GM18907 (cell line): Measurements from ENCODE around the gene AKAP6.
"Not testable (repeated sequence)": the region's sequence is repeated elsewhere in the genome, so short reads cannot be mapped to it uniquely, and the experiment has no call there.

Experiments
- ATAC-seq: cut with Tn5 transposase; IDR thresholded peaks from one replicate; pipeline ENCODE4 v1.9.1; 2021; ENCODE audit warnings: mild to moderate bottlenecking, moderate library complexity; ENCODE audit not compliant: unreplicated experiment

Gene AKAP6

GRCh38 chr14:32367516-32367915, 38.4 kb downstream of the AKAP6 start:
- ATAC-seq, result no peak

DNA sequence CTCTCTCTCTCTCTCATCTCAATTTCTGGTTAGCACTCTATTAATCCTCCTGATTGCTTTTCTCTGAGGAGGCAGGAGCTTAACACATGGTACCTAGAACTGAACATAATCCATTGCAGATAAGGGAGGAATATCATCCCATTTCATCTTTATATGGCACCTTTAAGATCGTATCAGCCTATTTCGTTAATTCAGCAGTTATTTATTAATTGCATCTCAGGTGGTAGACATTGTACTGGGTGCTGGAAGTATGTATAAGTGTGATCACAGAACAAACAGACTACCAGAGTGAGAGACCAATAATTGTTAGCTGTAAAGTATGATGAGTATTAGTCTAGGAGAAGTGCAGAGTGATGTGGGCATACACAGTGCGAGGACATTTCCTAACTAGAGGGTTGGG, 39.0 kb downstream of the AKAP6 start:
- no peak for ATAC-seq

DNA sequence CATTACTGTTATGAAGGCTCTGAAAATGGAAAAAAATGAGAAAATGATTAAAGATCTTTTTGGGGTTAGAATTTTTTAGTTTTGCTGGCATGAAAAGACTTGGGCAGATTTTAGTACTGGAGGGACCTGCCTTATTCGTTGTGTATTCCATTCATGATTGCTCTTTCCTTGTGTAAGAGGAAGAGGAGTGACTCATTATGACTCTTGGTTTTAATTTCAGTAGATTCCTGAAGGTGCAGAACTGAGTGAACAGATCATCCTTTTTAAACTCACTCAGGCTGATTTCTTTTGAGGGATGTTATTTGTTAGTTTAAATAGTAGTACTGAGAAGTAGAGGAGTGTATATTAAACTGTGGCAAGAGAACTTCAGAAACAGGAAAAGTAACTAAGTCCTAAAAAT, 41.6 kb downstream of the AKAP6 start:
- no peak for ATAC-seq

DNA sequence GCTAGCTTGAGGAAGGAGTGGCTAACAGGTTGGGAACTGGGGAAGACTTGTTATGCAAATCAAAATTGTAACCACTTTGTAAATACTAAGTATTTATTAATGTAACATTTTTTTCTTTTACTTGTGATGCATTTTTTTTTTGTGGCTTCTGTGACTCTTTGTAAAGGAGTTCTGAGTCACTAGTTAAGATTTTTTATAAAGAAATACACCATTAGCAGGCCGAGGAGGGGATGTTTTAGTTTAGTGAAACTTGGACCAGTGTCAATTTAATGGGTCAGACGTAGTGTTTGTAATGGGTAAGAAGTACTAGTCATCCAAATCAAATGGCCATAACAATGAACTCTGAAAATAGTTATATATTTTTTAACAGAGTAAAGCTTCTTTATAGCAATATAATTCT, 43.1 kb downstream of the AKAP6 start:
- ATAC-seq, result no peak

- not testable (repeated sequence) for ATAC-seq
Measured at GRCh38 chr14:32373174-32373573, 44.1 kb downstream of the AKAP6 start.

DNA sequence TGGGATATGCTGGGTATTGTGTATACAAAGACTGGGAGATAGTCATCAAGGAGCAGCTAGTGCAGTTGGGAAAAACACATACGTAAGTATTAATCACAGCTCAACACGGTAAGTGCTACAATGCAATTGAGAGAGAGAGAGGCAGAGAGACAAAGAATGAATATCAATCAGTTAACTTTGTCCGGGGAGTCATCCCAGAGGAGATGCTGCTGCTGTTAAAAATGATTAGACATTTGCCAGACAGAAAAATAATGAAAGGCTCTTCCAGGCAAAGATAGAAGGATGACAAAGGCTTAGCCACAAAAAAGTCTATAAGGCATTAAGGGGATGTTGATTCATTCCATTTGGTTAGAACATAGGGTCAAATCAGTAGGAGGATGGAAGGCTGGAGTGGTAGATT, 45.1 kb downstream of the AKAP6 start:
- ATAC-seq, result no peak

DNA sequence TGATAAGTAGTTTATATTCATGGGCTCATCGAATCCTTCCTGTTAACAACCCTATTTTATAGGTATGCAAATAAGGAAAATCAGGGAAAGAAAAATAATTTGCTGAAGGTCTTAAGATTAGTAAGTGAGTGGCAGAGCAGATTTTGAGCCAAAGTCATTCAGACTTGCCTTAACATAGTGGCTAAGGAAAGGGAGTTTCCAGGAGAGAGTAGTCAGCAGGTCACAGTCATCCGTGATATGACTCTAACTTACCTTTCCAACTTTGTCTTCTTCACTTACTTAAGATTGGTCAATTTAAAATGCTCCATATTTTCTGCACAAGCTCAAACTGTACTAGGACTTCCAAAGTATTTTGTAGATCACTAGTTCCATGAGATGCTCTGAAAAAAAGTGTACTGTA, 46.6 kb downstream of the AKAP6 start:
- no peak for ATAC-seq

DNA sequence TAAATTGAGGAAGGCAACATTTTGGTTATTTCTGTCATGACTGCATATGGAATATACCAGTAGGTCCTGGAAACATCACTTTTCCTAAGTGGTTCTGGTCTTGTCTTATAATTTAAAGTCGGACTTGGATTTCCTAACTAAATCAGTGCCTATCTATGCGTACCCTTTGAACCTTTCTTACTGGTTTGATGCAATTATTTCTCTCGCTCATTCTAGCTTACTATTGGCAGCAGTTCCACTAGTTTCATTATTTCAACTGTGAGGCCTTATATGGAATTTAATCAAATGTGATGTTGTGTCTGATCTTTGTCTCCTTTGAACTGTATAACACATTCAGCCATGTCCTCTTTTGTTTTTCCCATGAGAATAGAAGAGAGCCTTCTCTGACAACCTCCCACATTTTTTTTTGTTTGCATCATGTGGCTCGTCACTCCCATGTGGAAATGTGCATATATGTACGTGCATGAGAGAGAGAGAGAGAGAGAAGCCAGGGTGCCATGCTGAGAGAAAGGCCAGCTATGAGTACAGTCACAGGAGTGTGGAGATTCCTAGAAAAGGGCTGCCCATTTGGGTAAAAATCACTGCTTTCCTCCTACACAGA, 48.0 kb downstream of the AKAP6 start:
- no peak for ATAC-seq

DNA sequence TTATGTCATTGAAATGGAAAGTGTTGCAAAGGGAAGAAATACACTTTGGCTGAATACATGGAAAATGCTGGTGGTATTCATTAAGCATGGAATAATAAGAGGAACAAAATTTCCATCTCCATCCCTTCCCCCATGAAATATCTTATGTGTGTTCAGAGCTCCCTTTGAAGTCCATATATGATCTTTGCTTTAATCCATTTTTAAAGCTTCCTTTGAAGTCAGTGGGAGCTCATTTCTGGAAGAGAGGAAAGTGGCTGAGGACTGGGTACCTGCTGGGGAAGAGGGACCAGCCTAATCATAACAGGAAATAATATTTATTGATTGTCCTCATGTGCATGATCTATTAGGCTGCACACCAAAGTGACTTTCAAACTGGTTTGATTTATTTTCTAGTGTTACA, 49.2 kb downstream of the AKAP6 start:
- no peak for ATAC-seq

GRCh38 chr14:32379447-32379846, 50.3 kb downstream of the AKAP6 start:
- ATAC-seq, result no peak

DNA sequence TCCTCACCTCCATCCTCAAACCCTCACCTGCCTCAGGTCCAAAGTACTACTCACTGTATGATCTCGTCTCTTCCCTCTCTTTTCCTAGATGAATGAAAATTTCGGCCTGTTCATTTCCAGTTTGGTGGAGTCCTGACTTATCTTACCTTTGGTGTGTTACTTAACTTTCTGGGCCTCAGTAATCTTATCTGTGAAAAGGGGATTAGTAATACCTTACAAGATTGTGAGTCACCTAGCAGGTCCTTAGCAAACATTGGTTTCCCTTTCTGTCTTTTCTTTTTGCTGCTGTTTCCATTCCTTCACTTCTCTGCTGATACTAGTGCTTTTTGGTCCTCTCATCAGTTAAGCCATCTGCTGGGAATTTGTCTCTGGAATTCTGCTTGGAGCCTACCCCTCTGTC, 52.8 kb downstream of the AKAP6 start:
- no peak for ATAC-seq

DNA sequence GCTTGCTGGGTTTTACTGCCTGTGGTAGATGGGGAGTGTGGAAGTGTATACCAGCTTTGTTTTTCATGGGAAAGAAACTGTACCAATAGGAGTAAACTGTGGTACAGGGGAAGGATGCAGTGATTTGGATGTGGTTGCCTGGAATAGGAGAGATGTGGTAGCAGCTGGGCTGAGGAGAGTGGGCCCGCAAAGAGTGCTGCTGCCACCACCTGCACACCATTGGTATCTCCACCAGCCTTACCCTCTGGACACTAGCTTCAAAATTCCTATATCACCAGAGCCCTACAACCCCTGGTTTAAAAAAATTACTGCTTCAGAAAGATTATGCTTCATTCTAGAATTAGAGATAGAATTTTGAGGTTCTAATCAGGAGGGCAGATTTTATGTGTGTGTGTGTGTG, 53.6 kb downstream of the AKAP6 start:
- ATAC-seq, result no peak

GRCh38 chr14:32383364-32384009, 54.4 kb downstream of the AKAP6 start:
- ATAC-seq, result no peak

DNA sequence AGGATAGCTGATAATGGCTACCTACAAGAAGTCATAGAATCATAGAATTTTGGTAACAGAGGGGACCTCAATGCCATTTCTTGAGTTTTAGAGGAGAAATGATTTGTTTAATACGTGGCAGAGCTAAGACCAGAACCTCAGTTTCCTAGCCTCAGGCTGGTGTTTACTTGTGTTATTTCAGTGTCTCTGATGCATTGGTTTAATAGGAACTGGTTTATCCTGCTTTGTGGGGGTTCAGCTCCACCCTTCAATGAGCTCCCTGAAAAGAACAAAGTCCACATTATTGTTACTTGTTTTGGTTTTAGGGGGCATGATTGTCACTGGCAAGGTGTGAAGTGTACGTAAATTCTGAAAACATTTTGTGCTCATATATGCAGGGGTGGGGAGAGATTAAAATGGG, 55.4 kb downstream of the AKAP6 start:
- no peak for ATAC-seq

DNA sequence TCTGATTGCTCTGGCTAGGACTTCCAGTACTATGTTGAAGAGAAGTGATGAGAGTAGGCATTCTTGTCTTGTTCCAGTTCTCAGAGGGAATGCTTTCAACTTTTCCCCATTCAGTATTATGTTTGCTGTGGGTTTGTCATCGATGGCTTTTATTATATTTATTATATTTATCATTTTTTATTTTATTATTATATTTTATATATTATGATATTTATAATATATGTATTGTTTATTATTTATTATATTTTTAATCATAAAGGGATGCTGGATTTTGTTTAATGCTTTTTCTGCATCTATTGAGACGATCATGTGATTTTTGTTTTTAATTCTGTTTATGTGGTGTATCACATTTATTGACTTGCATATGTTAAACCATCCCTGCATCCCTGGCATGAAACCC, 58.2 kb downstream of the AKAP6 start:
- not testable (repeated sequence) for ATAC-seq

GRCh38 chr14:32393119-32393518, 64.0 kb downstream of the AKAP6 start:
- no peak for ATAC-seq

- no peak for ATAC-seq
Measured at GRCh38 chr14:32394038-32394437, 64.9 kb downstream of the AKAP6 start.

DNA sequence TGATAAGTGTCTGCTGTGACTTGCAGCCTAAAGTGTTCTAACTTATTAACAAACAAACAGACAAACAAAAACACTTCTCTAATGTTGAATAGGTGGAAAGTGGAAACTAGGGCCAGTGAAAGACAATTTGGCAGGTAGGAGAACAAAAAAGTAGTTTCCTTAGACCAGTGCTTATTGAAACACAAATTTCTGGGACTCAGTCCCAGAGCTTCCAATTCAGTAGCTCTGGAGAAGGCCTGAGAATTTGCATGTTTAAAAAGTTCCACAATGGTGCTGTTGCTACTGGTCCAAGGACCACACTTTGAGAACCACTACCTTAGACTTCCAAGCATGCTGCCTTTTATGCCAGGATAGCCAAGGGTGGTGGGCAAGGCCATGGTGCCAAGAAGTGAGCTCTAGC, 67.8 kb downstream of the AKAP6 start:
- no peak for ATAC-seq

GRCh38 chr14:32397861-32398640, 69.0 kb downstream of the AKAP6 start:
- ATAC-seq, result no peak

GRCh38 chr14:32399920-32400319, 70.8 kb downstream of the AKAP6 start:
- no peak for ATAC-seq

DNA sequence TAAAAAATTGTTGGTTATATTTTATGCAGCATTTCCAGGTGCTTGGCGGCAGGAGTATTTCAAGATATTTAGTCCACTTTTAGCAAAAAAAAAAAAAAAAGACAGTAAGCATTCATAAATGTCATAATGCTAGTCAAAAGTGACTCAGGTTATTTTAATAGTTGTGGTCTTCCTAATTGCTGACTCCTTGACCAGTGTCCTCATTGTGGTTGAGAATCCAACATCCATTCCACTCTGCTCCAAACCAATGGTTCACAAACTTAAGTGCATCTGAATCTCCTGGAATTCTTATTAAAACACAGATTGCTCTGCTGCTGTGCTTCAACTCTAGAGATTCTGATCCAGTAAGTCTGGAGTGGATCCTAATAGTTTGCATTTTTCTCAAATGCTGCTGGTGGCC, 71.4 kb downstream of the AKAP6 start:
- ATAC-seq, result no peak

- ATAC-seq, result no peak
Measured at GRCh38 chr14:32403021-32403420, 73.9 kb downstream of the AKAP6 start.
